Muscle of back (tissue), 11 donors: ENCODE measurements around the gene HAVCR1. TPM values are rescaled to one million over a fixed set of nuclear protein-coding genes. Genes with fewer than 3 reads are reported as not detected.

Experiments used
- DNase-seq, 3 donors: peaks; one replicate each; pipeline versions ENCODE4 v3.0.0 to v3.0.0-alpha.2; 2013
- polyA plus RNA-seq, 10 donors: library from polyadenylated mRNA; unstranded; fragments of 120-200 nt; gene quantifications; one replicate each; pipeline ENCODE4 v1.2.1, GENCODE V29; 2013; ENCODE audit not compliant: insufficient read length in 10 of 10

The HAVCR1 gene
- polyA plus RNA-seq, 10 donors: 0.11 to 0.46 (median 0.16) TPM; not detected in 7

DNA sequence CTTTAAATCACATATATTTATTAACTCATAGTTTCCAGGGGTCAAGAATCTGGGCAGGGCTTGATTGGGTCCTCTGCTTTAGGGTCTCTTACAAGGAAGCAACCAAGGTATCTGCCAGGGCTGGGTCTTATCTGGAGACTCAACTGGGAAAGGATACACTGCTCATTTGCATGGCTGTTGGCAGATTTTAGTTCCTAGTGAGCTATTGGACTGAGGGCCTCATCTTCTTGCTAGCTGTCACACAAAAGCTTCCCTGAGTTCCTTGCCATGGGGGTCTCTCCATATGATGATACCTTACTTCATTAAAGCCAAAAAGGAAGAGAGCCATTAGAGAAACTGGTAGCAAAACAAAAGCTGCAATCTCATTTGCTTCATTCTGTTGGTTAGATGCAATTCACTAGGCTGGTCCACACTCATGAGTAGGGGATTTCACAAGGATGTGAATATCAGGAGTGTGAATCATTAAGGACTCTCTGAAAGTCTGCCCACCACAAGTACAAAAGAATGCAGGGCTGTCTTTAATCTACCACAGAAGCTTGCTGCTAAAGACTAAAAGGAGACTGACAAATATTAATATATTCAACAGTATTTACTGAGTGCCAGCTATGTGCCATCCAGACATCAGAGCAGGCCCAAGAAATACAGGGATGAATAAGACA lies 53.9 kb downstream of the HAVCR1 start:
- no peak for DNase-seq

DNA sequence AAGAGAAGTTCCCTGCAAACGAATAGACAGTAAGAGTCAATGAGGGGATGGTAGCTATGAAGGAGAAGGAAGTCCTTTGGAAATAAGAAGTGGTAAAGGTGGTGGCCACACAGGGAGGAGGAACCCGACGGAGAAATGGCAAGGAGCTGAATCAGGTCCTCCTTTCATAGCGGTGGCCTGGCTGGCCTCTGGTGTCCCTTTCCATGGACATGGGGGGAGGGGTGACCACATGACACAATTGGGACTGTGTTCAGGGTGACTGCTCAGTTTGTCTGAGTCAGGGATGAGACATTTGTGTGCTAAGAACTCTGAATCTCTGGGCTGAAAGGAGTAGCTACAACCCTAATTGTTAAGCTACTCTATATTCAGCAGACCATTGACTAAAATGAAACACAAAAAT lies 67.2 kb downstream of the HAVCR1 start:
- no peak for DNase-seq

DNA sequence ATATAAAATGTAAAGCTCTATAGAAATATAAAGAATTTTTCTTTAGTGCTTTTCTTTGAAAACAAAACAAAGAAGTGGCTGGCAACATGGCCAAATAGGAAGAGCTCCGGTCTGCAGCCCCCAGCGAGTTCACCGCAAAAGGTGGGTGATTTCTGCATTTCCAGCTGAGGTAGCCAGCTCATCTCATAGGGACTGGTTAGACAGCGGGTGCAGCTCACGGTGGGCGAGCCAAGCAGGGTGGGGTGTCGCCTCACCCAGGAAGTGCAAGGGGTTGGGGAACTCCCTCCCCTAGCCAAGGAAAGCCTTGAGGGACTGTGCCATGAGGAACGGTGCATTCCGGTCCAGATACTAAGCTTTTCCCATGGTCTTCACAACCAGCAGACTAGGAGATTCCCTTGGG lies 74.9 kb downstream of the HAVCR1 start:
- no peak for DNase-seq

DNA sequence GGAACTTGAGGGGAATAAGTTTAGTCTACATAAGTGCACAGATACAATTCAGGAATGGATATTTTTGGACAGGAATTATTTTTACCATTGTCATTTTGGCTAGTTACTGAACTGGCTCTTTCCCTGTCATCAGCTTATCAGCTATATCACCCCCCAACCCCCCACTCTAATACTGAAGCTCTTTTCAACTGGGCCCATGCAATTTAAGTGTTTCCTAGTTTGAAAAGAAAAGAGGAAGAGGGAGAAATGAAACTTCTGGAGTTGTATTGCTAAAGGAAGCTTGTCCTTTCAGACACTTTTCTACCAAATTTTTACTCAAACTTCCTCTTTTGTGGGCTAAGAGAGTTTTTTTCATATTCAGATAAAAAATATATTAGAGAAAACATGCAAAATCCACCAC lies 77.4 kb downstream of the HAVCR1 start:
- peak in 1 of 3 donors; percentile 6 for DNase-seq

Other genes starting within 250 kb of the HAVCR1 start
- under 1 TPM in 1 of 10 donors, not detected in 9; 0.10 TPM for gene PPP1R2B, start 208.8 kb downstream of the HAVCR1 start, polyA plus RNA-seq
- 1 to 10 TPM; 1.5 to 7.6 (median 3.3) TPM for gene TIMD4, start 95.9 kb downstream of the HAVCR1 start, polyA plus RNA-seq
- gene HAVCR2, start 49.9 kb upstream of the HAVCR1 start, polyA plus RNA-seq: 1 to 10 TPM; 1.5 to 3.1 (median 2.3) TPM
- 10 to 100 TPM; 11.2 to 13.7 (median 12.4) TPM for gene MED7, start 83.7 kb upstream of the HAVCR1 start, polyA plus RNA-seq
- gene GARIN3, start 107.1 kb upstream of the HAVCR1 start, polyA plus RNA-seq: not detected
- gene ITK, start 121.7 kb upstream of the HAVCR1 start, polyA plus RNA-seq: 10 to 100 TPM in 1 of 10 donors, 1 to 10 TPM in 1, under 1 TPM in 8; 0.15 to 12.4 (median 0.49) TPM
- 10 to 100 TPM in 2 of 10 donors, 1 to 10 TPM in 8; 4.0 to 15.4 (median 7.2) TPM for gene CYFIP2, start 207.0 kb upstream of the HAVCR1 start, polyA plus RNA-seq